Stomach smooth muscle (tissue), 2 donors: ENCODE measurements around the gene SHC3.

ENCODE experiments used
- H3K27ac ChIP-seq: one replicate; pipeline ENCODE4 v1.7.0; 2013; ENCODE audit warnings: mild to moderate bottlenecking, low read length, inconsistent platforms
- H3K27me3 ChIP-seq, 2 donors: one replicate each; pipeline ENCODE4 v1.7.0; 2013; ENCODE audit warnings: low read length in 2 of 2; ENCODE audit not compliant: insufficient read depth in 2 of 2, control insufficient read depth in 1 of 2
- H3K36me3 ChIP-seq, 2 donors: one replicate each; pipeline ENCODE4 v1.7.0; 2013; ENCODE audit warnings: low read length in 2 of 2; ENCODE audit not compliant: control insufficient read depth in 2 of 2, insufficient read depth in 2 of 2
- H3K4me1 ChIP-seq: one replicate; pipeline ENCODE4 v1.7.0; 2013; ENCODE audit warnings: low read length; ENCODE audit not compliant: control insufficient read depth, insufficient read depth
- H3K4me3 ChIP-seq, 2 donors: one replicate each; pipeline ENCODE4 v1.7.0; 2013; ENCODE audit warnings: low read length in 2 of 2
- H3K9ac ChIP-seq, 2 donors: one replicate each; pipeline ENCODE4 v1.7.0; 2013; ENCODE audit warnings: low read length in 2 of 2, mild to moderate bottlenecking in 1 of 2
- H3K9me3 ChIP-seq, 2 donors: one replicate each; pipeline ENCODE4 v1.7.0; 2013; ENCODE audit warnings: low read length in 2 of 2; ENCODE audit not compliant: control insufficient read depth in 2 of 2
- donor health status: healthy.
- donor health status: Pancreatic carcinoma.

The SHC3 gene

GRCh38 chr9:89078860-89079259, 99.8 kb downstream of the SHC3 start:
- H3K9me3 ChIP-seq, result no peaks in the 10 kb centered on the region
- H3K36me3 ChIP-seq, result no peaks in the 10 kb centered on the region
- H3K4me3 ChIP-seq, result no peak overlapping the region
- H3K27me3 ChIP-seq, result peaks cover 0 to 6% of the 10 kb centered on the region in 2 donors
- H3K9ac ChIP-seq, result no peak overlapping the region
- peaks cover 3% of the 10 kb centered on the region for H3K4me1 ChIP-seq
- no peak overlapping the region for H3K27ac ChIP-seq

- Histone ChIP-seq H3K9ac (no peak overlapping the region), H3K4me1 (peaks cover 3% of the 10 kb centered on the region), H3K9me3 (no peaks in the 10 kb centered on the region), H3K36me3 (no peaks in the 10 kb centered on the region), H3K27me3 (peaks cover 0 to 6% of the 10 kb centered on the region in 2 donors), H3K4me3 (no peak overlapping the region), H3K27ac (no peak overlapping the region)
Measured at GRCh38 chr9:89078421-89078820, 100.2 kb downstream of the SHC3 start.

GRCh38 chr9:89077519-89077918, 101.1 kb downstream of the SHC3 start:
- Histone ChIP-seq H3K36me3 (no peaks in the 10 kb centered on the region), H3K27ac (no peak overlapping the region)

GRCh38 chr9:89073397-89073796, 105.2 kb downstream of the SHC3 start:
- Histone ChIP-seq H3K9me3 (no peaks in the 10 kb centered on the region), H3K4me1 (peaks cover 1% of the 10 kb centered on the region), H3K9ac (no peak overlapping the region), H3K36me3 (no peaks in the 10 kb centered on the region), H3K4me3 (no peak overlapping the region), H3K27ac (no peak overlapping the region), H3K27me3 (peaks cover 0 to 2% of the 10 kb centered on the region in 2 donors)

More at GRCh38 chr9:89077519-89077918, 101.1 kb downstream of the SHC3 start:
- H3K9ac ChIP-seq, result no peak overlapping the region
- peaks cover 0 to 3% of the 10 kb centered on the region in 2 donors for H3K27me3 ChIP-seq
- no peak overlapping the region for H3K4me3 ChIP-seq
- no peaks in the 10 kb centered on the region for H3K9me3 ChIP-seq
- peaks cover 3% of the 10 kb centered on the region for H3K4me1 ChIP-seq

- Histone ChIP-seq H3K4me3 (no peak overlapping the region), H3K27me3 (no peaks in the 10 kb centered on the region), H3K9me3 (no peaks in the 10 kb centered on the region), H3K4me1 (no peaks in the 10 kb centered on the region), H3K9ac (no peak overlapping the region), H3K36me3 (no peaks in the 10 kb centered on the region), H3K27ac (no peak overlapping the region)
Measured at GRCh38 chr9:89071591-89071990, 107.0 kb downstream of the SHC3 start.

- no peaks in the 10 kb centered on the region for H3K9me3 ChIP-seq
- H3K27me3 ChIP-seq, result no peaks in the 10 kb centered on the region
- no peak overlapping the region for H3K27ac ChIP-seq
- H3K36me3 ChIP-seq, result no peaks in the 10 kb centered on the region
- H3K4me1 ChIP-seq, result no peaks in the 10 kb centered on the region
- H3K9ac ChIP-seq, result no peak overlapping the region
- no peak overlapping the region for H3K4me3 ChIP-seq
Measured at GRCh38 chr9:89066835-89067234, 111.8 kb downstream of the SHC3 start.

GRCh38 chr9:89065921-89066320, 112.7 kb downstream of the SHC3 start:
- no peak overlapping the region for H3K27ac ChIP-seq
- H3K4me3 ChIP-seq, result no peak overlapping the region
- H3K27me3 ChIP-seq, result no peaks in the 10 kb centered on the region
- H3K9me3 ChIP-seq, result no peaks in the 10 kb centered on the region
- no peaks in the 10 kb centered on the region for H3K4me1 ChIP-seq
- H3K9ac ChIP-seq, result no peak overlapping the region
- H3K36me3 ChIP-seq, result no peaks in the 10 kb centered on the region

- H3K9me3 ChIP-seq, result no peaks in the 10 kb centered on the region
- H3K9ac ChIP-seq, result no peak overlapping the region
- H3K36me3 ChIP-seq, result no peaks in the 10 kb centered on the region
- no peak overlapping the region for H3K27ac ChIP-seq
- no peaks in the 10 kb centered on the region for H3K4me1 ChIP-seq
- H3K27me3 ChIP-seq, result peaks cover 0 to 2% of the 10 kb centered on the region in 2 donors
- no peak overlapping the region for H3K4me3 ChIP-seq
Measured at GRCh38 chr9:89060790-89061189, 117.8 kb downstream of the SHC3 start.

GRCh38 chr9:89059925-89060506, 118.6 kb downstream of the SHC3 start:
- H3K9ac ChIP-seq, result no peak overlapping the region
- no peaks in the 10 kb centered on the region for H3K9me3 ChIP-seq
- H3K27me3 ChIP-seq, result peaks cover 0 to 2% of the 10 kb centered on the region in 2 donors
- no peaks in the 10 kb centered on the region for H3K36me3 ChIP-seq
- H3K27ac ChIP-seq, result no peak overlapping the region
- no peak overlapping the region for H3K4me3 ChIP-seq
- H3K4me1 ChIP-seq, result no peaks in the 10 kb centered on the region

- H3K36me3 ChIP-seq, result no peaks in the 10 kb centered on the region
- H3K9me3 ChIP-seq, result no peaks in the 10 kb centered on the region
- no peak overlapping the region for H3K9ac ChIP-seq
- no peak overlapping the region for H3K27ac ChIP-seq
- H3K27me3 ChIP-seq, result peaks cover 0 to 2% of the 10 kb centered on the region in 2 donors
- no peaks in the 10 kb centered on the region for H3K4me1 ChIP-seq
- no peak overlapping the region for H3K4me3 ChIP-seq
Measured at GRCh38 chr9:89058906-89059305, 119.7 kb downstream of the SHC3 start.

GRCh38 chr9:89054865-89055495, 123.6 kb downstream of the SHC3 start:
- no peak overlapping the region for H3K27ac ChIP-seq
- H3K27me3 ChIP-seq, result peaks cover 0 to 2% of the 10 kb centered on the region in 2 donors
- H3K36me3 ChIP-seq, result no peaks in the 10 kb centered on the region
- H3K9me3 ChIP-seq, result no peaks in the 10 kb centered on the region
- H3K4me3 ChIP-seq, result no peak overlapping the region
- H3K4me1 ChIP-seq, result no peaks in the 10 kb centered on the region
- H3K9ac ChIP-seq, result no peak overlapping the region
